Muscle layer of colon (tissue), 2 donors: ENCODE results near the gene MEX3A.
A peak's percentile ranks its signal among the peaks of the same experiment; 100 is the strongest.

Source experiments
- H3K27ac ChIP-seq: one replicate; pipeline ENCODE4 v1.7.0; 2013; ENCODE audit warnings: low read depth, mild to moderate bottlenecking, low read length, moderate library complexity
- H3K27me3 ChIP-seq, 2 donors: one replicate each; pipeline ENCODE4 v1.7.0; 2013; ENCODE audit warnings: low read length in 2 of 2, mild to moderate bottlenecking in 2 of 2; ENCODE audit not compliant: insufficient read depth in 2 of 2, control insufficient read depth in 1 of 2
- H3K36me3 ChIP-seq: one replicate; pipeline ENCODE4 v1.7.0; 2013; ENCODE audit warnings: mild to moderate bottlenecking, low read length; ENCODE audit not compliant: insufficient read depth
- H3K4me1 ChIP-seq: one replicate; pipeline ENCODE4 v1.7.0; 2013; ENCODE audit warnings: mild to moderate bottlenecking, low read length; ENCODE audit not compliant: insufficient read depth
- H3K4me3 ChIP-seq, 2 donors: one replicate each; pipeline ENCODE4 v1.7.0; 2013; ENCODE audit warnings: low read length in 2 of 2, low read depth in 1 of 2, mild to moderate bottlenecking in 1 of 2, moderate library complexity in 1 of 2
- H3K9ac ChIP-seq: one replicate; pipeline ENCODE4 v1.7.0; 2013; ENCODE audit warnings: low read length
- H3K9me3 ChIP-seq: one replicate; pipeline ENCODE4 v1.7.0; 2013; ENCODE audit warnings: mild to moderate bottlenecking, low read length
- donor health status: abdominal sarcoma.
- donor health status: Adenocarcinoma of cecum.

MEX3A gene

GRCh38 chr1:156106624-156107488, 24.6 kb upstream of the MEX3A start:
- Histone ChIP-seq H3K4me1 (peaks cover 51% of the 10 kb centered on the region), H3K9ac (peak overlapping the region; percentile 51), H3K36me3 (no peaks in the 10 kb centered on the region), H3K27ac (peak overlapping the region; percentile 99), H3K9me3 (no peaks in the 10 kb centered on the region), H3K27me3 (no peaks in the 10 kb centered on the region), H3K4me3 (peak overlapping the region in 1 of 2 donors; percentile 27)

- Histone ChIP-seq H3K27me3 (no peaks in the 10 kb centered on the region), H3K27ac (peak overlapping the region; percentile 99), H3K4me1 (peaks cover 60% of the 10 kb centered on the region), H3K4me3 (peak overlapping the region; percentile 4 to 47), H3K9me3 (no peaks in the 10 kb centered on the region), H3K36me3 (no peaks in the 10 kb centered on the region), H3K9ac (peak overlapping the region; percentile 84)
These were observed 22.9 kb upstream of the MEX3A start for GRCh38 chr1:156104861-156105832.

- Histone ChIP-seq H3K4me3 (peak overlapping the region; percentile 17 to 36), H3K27ac (peak overlapping the region; percentile 99), H3K4me1 (peaks cover 60% of the 10 kb centered on the region), H3K9ac (peak overlapping the region; percentile 84), H3K27me3 (no peaks in the 10 kb centered on the region), H3K9me3 (no peaks in the 10 kb centered on the region), H3K36me3 (no peaks in the 10 kb centered on the region)
These were observed 22.0 kb upstream of the MEX3A start for GRCh38 chr1:156104065-156104810.

- Histone ChIP-seq H3K27ac (peak overlapping the region; percentile 99), H3K27me3 (no peaks in the 10 kb centered on the region), H3K36me3 (no peaks in the 10 kb centered on the region), H3K9me3 (no peaks in the 10 kb centered on the region), H3K9ac (peak overlapping the region; percentile 84), H3K4me1 (peaks cover 60% of the 10 kb centered on the region), H3K4me3 (peak overlapping the region; percentile 17 to 36)
These were observed 21.3 kb upstream of the MEX3A start for GRCh38 chr1:156103521-156103947.

GRCh38 chr1:156102633-156103511, 20.6 kb upstream of the MEX3A start:
- peak overlapping the region; percentile 12 to 36 for H3K4me3 ChIP-seq
- no peaks in the 10 kb centered on the region for H3K9me3 ChIP-seq
- H3K9ac ChIP-seq: peak overlapping the region; percentile 84
- H3K27me3 ChIP-seq: no peaks in the 10 kb centered on the region
- H3K36me3 ChIP-seq: no peaks in the 10 kb centered on the region
- peaks cover 60% of the 10 kb centered on the region for H3K4me1 ChIP-seq
- H3K27ac ChIP-seq: peak overlapping the region; percentile 99

- peak overlapping the region; percentile 99 for H3K27ac ChIP-seq
- no peaks in the 10 kb centered on the region for H3K9me3 ChIP-seq
- peaks cover 61% of the 10 kb centered on the region for H3K4me1 ChIP-seq
- H3K9ac ChIP-seq: no peak overlapping the region
- no peak overlapping the region for H3K4me3 ChIP-seq
- no peaks in the 10 kb centered on the region for H3K36me3 ChIP-seq
- no peaks in the 10 kb centered on the region for H3K27me3 ChIP-seq
These were observed 19.6 kb upstream of the MEX3A start for GRCh38 chr1:156101880-156102279.

- Histone ChIP-seq H3K27ac (no peak overlapping the region), H3K9ac (no peak overlapping the region), H3K9me3 (no peaks in the 10 kb centered on the region), H3K27me3 (no peaks in the 10 kb centered on the region), H3K4me1 (peaks cover 62% of the 10 kb centered on the region), H3K36me3 (no peaks in the 10 kb centered on the region), H3K4me3 (no peak overlapping the region)
These were observed 18.1 kb upstream of the MEX3A start for GRCh38 chr1:156100205-156100995.

GRCh38 chr1:156099282-156099681, 17.0 kb upstream of the MEX3A start:
- H3K27ac ChIP-seq: no peak overlapping the region
- H3K9me3 ChIP-seq: no peaks in the 10 kb centered on the region
- peaks cover 51% of the 10 kb centered on the region for H3K4me1 ChIP-seq

GRCh38 chr1:156098784-156099183, 16.5 kb upstream of the MEX3A start:
- H3K9ac ChIP-seq: no peak overlapping the region
- H3K27ac ChIP-seq: no peak overlapping the region
- H3K9me3 ChIP-seq: no peaks in the 10 kb centered on the region
- no peaks in the 10 kb centered on the region for H3K27me3 ChIP-seq
- no peaks in the 10 kb centered on the region for H3K36me3 ChIP-seq
- H3K4me1 ChIP-seq: peaks cover 46% of the 10 kb centered on the region
- H3K4me3 ChIP-seq: no peak overlapping the region

More at GRCh38 chr1:156099282-156099681, 17.0 kb upstream of the MEX3A start:
- Histone ChIP-seq H3K27me3 (no peaks in the 10 kb centered on the region), H3K4me3 (no peak overlapping the region), H3K36me3 (no peaks in the 10 kb centered on the region), H3K9ac (no peak overlapping the region)
